HEK293T (cell line): Measurements from ENCODE around the gene AAR2.

Experiments used
- FOXM1 ChIP-seq: fragments of 450-650 bp; IDR thresholded peaks from 2 replicates; pipeline ENCODE4 v1.6.1; 2017; ENCODE audit warnings: mild to moderate bottlenecking, borderline replicate concordance
- ZNF384 ChIP-seq: fragments of 450-650 bp; IDR thresholded peaks from 2 replicates; pipeline ENCODE4 v1.6.1; 2016

DNA sequence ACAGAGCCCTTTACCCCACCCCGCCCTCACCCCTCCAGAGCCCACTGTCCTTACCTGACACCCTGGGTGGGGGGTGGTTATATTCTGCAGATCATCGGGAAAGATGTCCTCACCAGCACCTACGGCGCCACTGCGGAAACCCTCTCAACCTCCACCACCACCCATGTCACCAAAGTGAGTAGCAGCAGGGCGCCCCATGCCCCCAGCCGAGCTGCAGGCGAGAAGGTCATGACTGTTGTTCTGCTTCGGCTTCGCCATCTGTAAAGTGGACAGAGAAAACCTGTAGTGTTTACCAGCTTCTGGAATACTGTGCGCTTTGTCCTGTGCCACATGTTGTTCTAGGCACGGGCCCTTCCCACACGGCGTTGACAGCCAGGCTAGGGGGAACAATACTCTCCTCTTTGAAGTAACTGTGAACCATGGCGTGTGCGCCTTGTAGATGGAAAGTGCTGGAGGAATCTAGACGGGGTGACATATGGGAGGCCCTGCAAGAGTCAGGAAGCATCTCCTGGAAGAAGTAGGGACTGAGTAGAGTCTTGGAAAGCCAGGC lies 16.5 kb upstream of the AAR2 start:
- TF ChIP-seq ZNF384: no peak
- TF ChIP-seq FOXM1: no peak
